GM18505 (cell line): ENCODE data around the gene SFT2D1.
"Not testable (repeated sequence)": the region's sequence is repeated elsewhere in the genome, so short reads cannot be mapped to it uniquely, and the experiment has no call there.

Experiments
- ATAC-seq: cut with Tn5 transposase; IDR thresholded peaks from one replicate; pipeline ENCODE4 v1.9.1; 2021; ENCODE audit not compliant: unreplicated experiment
- POLR2A ChIP-seq: IDR thresholded peaks from 4 replicates; pipeline ENCODE4 v1.6.1; 2011; ENCODE audit warnings: borderline replicate concordance; ENCODE audit not compliant: insufficient read depth, insufficient read length; ENCODE audit errors: extremely low read depth

The SFT2D1 gene

DNA sequence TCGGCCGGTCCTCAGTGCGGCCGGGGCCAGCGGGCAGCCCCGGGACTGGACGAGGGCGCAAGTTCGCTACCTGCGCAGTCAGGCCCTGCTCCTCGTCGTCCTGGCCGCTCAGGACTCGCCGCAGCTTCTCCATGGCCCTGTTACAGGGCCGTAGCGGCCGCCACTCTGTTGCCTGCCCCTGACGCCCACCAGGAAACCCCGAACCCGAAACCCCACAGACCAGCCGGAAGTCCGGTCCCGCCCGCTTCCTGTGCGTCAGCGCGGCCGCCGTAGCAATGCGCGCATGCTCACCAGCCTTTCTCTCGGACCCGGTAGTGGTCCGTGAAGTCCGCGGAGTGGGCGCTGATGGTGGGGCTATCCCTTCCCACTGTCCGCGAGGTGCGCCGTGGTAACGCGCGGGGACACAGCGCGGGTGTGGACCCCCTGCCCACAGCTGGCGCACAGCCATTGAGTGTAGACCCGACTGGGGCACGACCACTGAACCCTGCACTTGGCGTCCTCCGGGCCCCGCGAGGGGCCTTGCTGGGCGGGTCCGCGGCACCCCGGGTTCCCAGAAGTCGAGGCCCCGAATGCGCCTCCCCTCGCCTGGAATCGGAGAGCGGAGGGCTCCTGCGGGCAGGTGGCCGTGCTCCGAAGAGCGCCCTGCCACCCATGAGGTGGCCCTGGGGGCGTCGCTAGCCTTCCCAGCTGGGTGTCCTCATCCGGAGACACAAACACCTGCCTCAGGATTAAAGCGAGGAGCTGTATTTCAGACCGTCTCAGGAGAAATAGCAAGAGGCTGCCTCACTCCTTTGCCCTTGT lies at the start of gene SFT2D1:
Gene SFT2D1 (minus strand): TSS at position 197 of the 801 bp plus-strand sequence. CDS start 64 bp downstream, at position 133.
- peak; percentile 98 for TF ChIP-seq POLR2A
- ATAC-seq, result peak; percentile 93

GRCh38 chr6:166389119-166389518 lies 46.8 kb upstream of the SFT2D1 start:
- no peak for ATAC-seq
- no peak for TF ChIP-seq POLR2A

DNA sequence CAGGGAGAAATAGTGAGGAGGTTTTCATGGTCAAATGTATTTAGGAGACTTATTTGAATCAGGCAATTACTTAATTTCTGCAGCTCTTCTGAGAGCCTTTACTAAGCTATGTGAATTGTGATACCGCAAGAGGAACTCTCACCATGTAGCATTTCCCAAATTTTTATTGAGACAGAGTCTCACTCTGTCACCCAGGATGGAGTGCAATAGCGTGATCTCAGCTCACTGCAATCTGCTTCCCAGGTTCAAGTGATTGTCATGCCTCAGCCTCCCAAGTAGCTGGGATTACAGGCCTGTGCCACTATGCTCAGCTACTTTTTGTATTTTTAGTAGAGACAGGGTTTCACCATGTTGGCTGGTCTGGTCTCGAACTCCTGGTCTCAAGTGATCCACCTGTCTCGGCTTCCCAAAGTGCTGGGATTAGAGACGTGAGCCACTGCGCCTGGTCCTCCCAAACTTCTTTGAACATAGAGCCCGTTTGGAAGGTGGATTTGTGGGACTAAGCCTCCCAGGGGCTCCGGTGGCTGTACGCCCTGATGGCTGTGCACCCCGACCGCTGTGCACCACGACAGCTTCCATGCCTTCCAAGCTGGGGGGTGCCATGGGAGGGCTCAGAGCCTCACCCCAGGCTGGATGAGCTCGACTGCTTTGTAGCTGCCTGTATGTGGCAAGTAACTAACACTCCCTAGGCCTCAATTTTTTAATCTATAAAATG lies 46.1 kb upstream of the SFT2D1 start:
- no peak for ATAC-seq
- no peak for TF ChIP-seq POLR2A

- TF ChIP-seq POLR2A, result no peak
- ATAC-seq, result no peak
Measured at GRCh38 chr6:166387642-166388289, 45.4 kb upstream of the SFT2D1 start.

DNA sequence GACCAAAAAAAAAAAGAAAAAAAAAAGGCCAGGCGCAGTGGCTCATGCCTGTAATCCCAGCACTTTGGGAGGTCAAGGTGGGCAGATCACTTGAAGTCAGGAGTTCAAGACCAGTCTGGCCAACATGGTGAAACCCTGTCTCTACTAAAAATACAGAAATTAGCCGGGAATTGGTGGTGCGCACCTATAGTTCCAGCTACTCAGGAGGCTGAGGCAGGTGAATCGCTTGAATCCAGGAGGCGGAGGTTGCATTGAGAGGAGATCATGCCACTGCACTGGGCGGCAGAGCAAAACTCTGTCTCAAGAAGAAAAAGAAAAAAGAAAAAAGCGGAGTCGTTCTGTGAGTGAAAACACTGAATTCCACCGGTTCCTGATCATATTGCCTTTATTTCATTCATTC lies 44.8 kb upstream of the SFT2D1 start:
- ATAC-seq, result not testable (repeated sequence)

- no peak for ATAC-seq
- TF ChIP-seq POLR2A, result no peak
Measured at GRCh38 chr6:166386111-166386510, 43.8 kb upstream of the SFT2D1 start.

GRCh38 chr6:166383802-166384363 lies 41.5 kb upstream of the SFT2D1 start:
- ATAC-seq, result peak; percentile 1

- peak; percentile 72 for TF ChIP-seq POLR2A
- peak; percentile 90 for ATAC-seq
Measured at GRCh38 chr6:166382933-166383801, 40.8 kb upstream of the SFT2D1 start, which contains the start of gene MPC1. Gene MPC1, minus strand, starts transcription at chr6:166382940. Its CDS starts 64 bp downstream, at chr6:166382876.

- peak; percentile 68 for TF ChIP-seq POLR2A
Measured at GRCh38 chr6:166382500-166382932, 40.2 kb upstream of the SFT2D1 start.

DNA sequence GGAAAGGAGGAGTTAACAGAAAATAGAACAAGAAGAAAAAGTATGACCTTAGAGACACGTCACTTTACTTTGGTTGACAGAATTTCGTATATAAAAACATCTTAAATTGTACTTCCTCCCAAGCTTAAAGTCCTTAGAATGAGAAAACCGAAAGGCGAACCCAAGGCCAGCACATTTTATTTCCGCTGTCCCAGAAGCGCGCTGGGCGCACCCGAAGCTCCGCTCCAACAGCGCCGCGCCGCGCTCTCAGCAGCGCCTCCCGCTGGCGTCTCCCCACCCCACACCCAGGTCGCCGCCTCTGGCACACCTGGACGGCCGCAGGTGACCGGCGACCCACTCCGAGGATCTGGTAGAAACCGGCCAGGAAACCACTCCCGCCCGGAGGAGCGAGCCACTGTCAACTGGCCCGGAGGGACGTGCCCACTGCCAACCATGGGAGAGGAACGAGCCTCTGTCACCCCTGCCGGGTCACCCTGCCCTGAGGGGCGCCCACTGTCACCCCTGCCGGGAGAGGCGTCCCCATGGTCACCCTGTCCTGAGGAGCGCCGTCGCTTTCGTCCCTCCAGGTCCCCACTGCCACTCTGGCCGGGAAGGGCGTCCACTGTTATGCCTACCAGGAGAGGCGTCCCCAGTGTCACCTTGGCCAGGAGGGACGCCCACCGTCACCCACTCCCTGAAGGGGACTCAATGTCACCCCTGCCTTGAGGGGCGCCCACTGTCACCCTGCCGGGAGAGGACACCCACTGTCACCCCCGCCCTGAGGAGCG lies 39.6 kb upstream of the SFT2D1 start:
- TF ChIP-seq POLR2A, result peak; percentile 39
- ATAC-seq, result peak; percentile 44

More at GRCh38 chr6:166382500-166382932, 40.2 kb upstream of the SFT2D1 start:
- ATAC-seq, result peak; percentile 5

- no peak for ATAC-seq
- TF ChIP-seq POLR2A, result no peak
Measured at GRCh38 chr6:166381381-166381732, 39.0 kb upstream of the SFT2D1 start.

GRCh38 chr6:166379800-166380199 lies 37.5 kb upstream of the SFT2D1 start:
- TF ChIP-seq POLR2A, result no peak
- ATAC-seq, result no peak
